Endothelial cell of umbilical vein (primary cell): Measurements from ENCODE around the gene GPR107. TPM values are rescaled to one million over a fixed set of nuclear protein-coding genes. Genes with fewer than 3 reads are reported as not detected.

ENCODE experiments used
- BruUV-seq: library from RNA; stranded (reverse); fragments of 400-500 nt; replicated peaks from 2 replicates; lab custom pipeline; 2021; lab: Mats Ljungman, UMichigan
- CTCF ChIA-PET: fragments of 300-600, 350-600 bp; sonication (Branson Sonifier 250); formaldehyde crosslinking; loops from one replicate; lab custom pipeline; 2021; ENCODE audit warnings: antibody characterized with exemption, inconsistent platforms; lab: Charles Lee
- POLR2A ChIA-PET: fragments of 300-600, 350-600 bp; sonication (Branson Sonifier 250); formaldehyde crosslinking; loops from one replicate; lab custom pipeline; 2021; ENCODE audit warnings: antibody characterized with exemption, inconsistent platforms; lab: Charles Lee
- DNase-seq: peaks from one replicate; pipeline ENCODE4 v3.0.0-alpha.2; 2011; ENCODE audit warnings: low read depth, low spot score
- FAIRE-seq: peaks from 2 replicates; lab custom pipeline; 2011; peaks lifted over from hg19 to GRCh38; lab: Jason Lieb, UNC
- H2AFZ ChIP-seq: 2 replicates; pipeline ENCODE4 v1.6.0; 2012; ENCODE audit warnings: low read depth, low read length, control low read depth, inconsistent platforms
- H3K27ac ChIP-seq: 2 replicates; pipeline ENCODE4 v1.5.1; 2011; ENCODE audit warnings: low read depth, mild to moderate bottlenecking, control low read depth, low read length, moderate library complexity; ENCODE audit not compliant: insufficient read depth
- H3K27me3 ChIP-seq, 2 experiments: 2 replicates each; pipeline versions ENCODE4 v1.6.0 to v1.6.1; 2011; ENCODE audit warnings: low read length in 2 of 2, mixed read lengths in 1 of 2; ENCODE audit not compliant: control insufficient read depth in 2 of 2, insufficient read depth in 2 of 2
- H3K36me3 ChIP-seq, 2 experiments: 2 replicates in 1 of 2; 3 replicates in 1 of 2; pipeline ENCODE4 v1.5.1; 2011; ENCODE audit warnings: low read length in 2 of 2, mild to moderate bottlenecking in 1 of 2, moderate library complexity in 1 of 2; ENCODE audit not compliant: control insufficient read depth in 2 of 2, insufficient read depth in 2 of 2; ENCODE audit errors: extremely low read depth in 1 of 2
- H3K4me1 ChIP-seq: 3 replicates; pipeline ENCODE4 v1.5.1; 2011; ENCODE audit warnings: mild to moderate bottlenecking, low read length; ENCODE audit not compliant: control insufficient read depth, insufficient read depth; ENCODE audit errors: extremely low read depth
- H3K4me2 ChIP-seq: 2 replicates; pipeline ENCODE4 v1.6.1; 2011; ENCODE audit warnings: low read length, control low read depth, mixed read lengths; ENCODE audit not compliant: insufficient read depth
- H3K4me3 ChIP-seq, 3 experiments: fragments of 200-600 bp in 1 of 3; sonication (generic), shearing (Covaris generic) in 1 of 3; replicated peaks in 1 of 3; 2 replicates each; pipeline ENCODE4 v1.5.1; 2011 to 2016; ENCODE audit warnings: control low read depth in 3 of 3, low read length in 3 of 3, mild to moderate bottlenecking in 2 of 3, inconsistent platforms in 1 of 3, low read depth in 1 of 3, moderate library complexity in 1 of 3; ENCODE audit not compliant: insufficient read depth in 1 of 3
- H3K79me2 ChIP-seq: 2 replicates; pipeline ENCODE4 v1.6.0; 2012; ENCODE audit warnings: low read length, inconsistent platforms; ENCODE audit not compliant: control insufficient read depth, insufficient read depth
- H3K9ac ChIP-seq: replicated peaks from 2 replicates; pipeline ENCODE3; 2011; ENCODE audit warnings: low read length, control low read depth; ENCODE audit not compliant: insufficient read depth; ENCODE audit errors: extremely low read depth
- H3K9me1 ChIP-seq: replicated peaks from 3 replicates; pipeline ENCODE4 v1.6.0; 2011; ENCODE audit warnings: mild to moderate bottlenecking, low read length; ENCODE audit not compliant: control insufficient read depth, insufficient read depth; ENCODE audit errors: extremely low read depth
- H3K9me3 ChIP-seq: replicated peaks from 2 replicates; pipeline ENCODE4 v1.5.1; 2012; ENCODE audit warnings: low read length, inconsistent platforms; ENCODE audit not compliant: control insufficient read depth, insufficient read depth
- H4K20me1 ChIP-seq: replicated peaks from 2 replicates; pipeline ENCODE3; 2011; ENCODE audit warnings: mild to moderate bottlenecking, low read length; ENCODE audit not compliant: control insufficient read depth, insufficient read depth; ENCODE audit errors: extremely low read depth
- CTCF ChIP-seq, 2 donors: IDR thresholded peaks; 1 replicate in 1 of 2; 2 replicates in 1 of 2; pipeline ENCODE4 v1.5.1; 2011; ENCODE audit warnings: low read length in 2 of 2, mild to moderate bottlenecking in 2 of 2, moderate library complexity in 2 of 2, control low read depth in 1 of 2, inconsistent platforms in 1 of 2, low read depth in 1 of 2; ENCODE audit not compliant: insufficient read depth in 1 of 2; ENCODE audit errors: extremely low read depth in 1 of 2
- EZH2 ChIP-seq: IDR thresholded peaks from 2 replicates; pipeline ENCODE4 v1.6.1; 2012; ENCODE audit warnings: borderline replicate concordance, low read depth, mild to moderate bottlenecking, moderate library complexity, low read length, inconsistent platforms; ENCODE audit not compliant: severe bottlenecking
- FOS ChIP-seq: IDR thresholded peaks from 2 replicates; pipeline ENCODE4 v1.6.1; 2011; ENCODE audit warnings: mild to moderate bottlenecking, low read length, moderate library complexity, borderline replicate concordance; ENCODE audit not compliant: insufficient read depth
- GATA2 ChIP-seq: IDR thresholded peaks from 2 replicates; pipeline ENCODE4 v1.7.0; 2011; ENCODE audit warnings: low read depth, mild to moderate bottlenecking, moderate library complexity, mixed read lengths, low read length; ENCODE audit not compliant: insufficient read length, insufficient read depth
- JUN ChIP-seq: IDR thresholded peaks from 2 replicates; pipeline ENCODE4 v1.6.1; 2011; ENCODE audit warnings: borderline replicate concordance, low read depth; ENCODE audit not compliant: insufficient read length, insufficient read depth
- MAX ChIP-seq: IDR thresholded peaks from 2 replicates; pipeline ENCODE4 v1.6.1; 2011; ENCODE audit not compliant: insufficient read depth, insufficient read length
- MYC ChIP-seq: IDR thresholded peaks from one replicate; pipeline ENCODE4 v1.6.1; 2011; ENCODE audit warnings: mild to moderate bottlenecking, low read depth, low read length
- POLR2A ChIP-seq: IDR thresholded peaks from 2 replicates; pipeline ENCODE4 v1.6.1; 2012; ENCODE audit warnings: low read depth, mild to moderate bottlenecking, control low read depth, low read length
- POLR2AphosphoS5 ChIP-seq: IDR thresholded peaks from 2 replicates; pipeline ENCODE4 v1.6.1; 2012; ENCODE audit warnings: low read depth, mild to moderate bottlenecking, control low read depth, low read length, moderate library complexity; ENCODE audit not compliant: insufficient read depth
- dilution Hi-C: fragments of 300-500 bp; cut with MboI; formaldehyde crosslinking; loops from one replicate; pipeline ENCODE4 v1.15.0; 2019; ENCODE audit warnings: low sequenced_read_pairs; ENCODE audit not compliant: extremely low pct_ligation_motif_present
- intact Hi-C: fragments of 100-400 bp; cut with micrococcal nuclease; formaldehyde crosslinking; loops from one replicate; pipeline ENCODE4 v1.10.0; 2022
- polyA plus RNA-seq, 4 experiments: library from polyadenylated mRNA; depleted of rRNA in 3 of 4; stranded (reverse) in 3 of 4; unstranded in 1 of 4; fragments of >200 nt; gene quantifications; 2 replicates each; pipeline versions ENCODE4 v1.2.1 to v1.2.3, GENCODE V29; 2011 to 2012; ENCODE audit warnings: missing spikeins in 1 of 4
- total RNA-seq: library from RNA; stranded (reverse); gene quantifications from 2 replicates; pipeline ENCODE4 v1.2.3, GENCODE V29; 2021

Gene GPR107
- total and polyA plus RNA-seq, 2 donors (not counting 3 experiments of a cell fraction or from before 2014, with no cell fraction given): 27.2 to 38.9 TPM

DNA sequence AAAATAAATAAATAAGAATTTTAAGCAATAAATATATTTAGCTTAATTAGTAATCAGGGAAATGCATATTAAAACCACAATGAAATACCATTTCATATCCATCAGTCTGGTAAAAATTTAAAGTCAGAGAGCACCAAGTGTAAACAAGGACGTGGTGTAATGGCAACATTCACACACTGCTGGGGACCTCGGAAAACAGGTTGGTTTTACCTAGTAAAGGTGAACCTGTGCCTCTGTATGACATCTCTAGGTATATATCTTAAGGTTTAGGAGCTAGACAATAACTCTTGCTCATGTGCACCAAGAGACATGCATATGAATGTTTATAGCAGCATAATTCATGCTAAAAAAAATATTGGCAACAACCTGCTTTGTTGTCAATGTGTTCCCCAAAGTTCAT lies 40.4 kb upstream of the GPR107 start:
- no peak overlapping the region for H3K9ac ChIP-seq
- dilution Hi-C loops (no loop called here), intact Hi-C loops (no loop called here)
- FAIRE-seq (no peak), DNase-seq (no peak)
- no TSS peak for BruUV-seq
- H3K4me3 ChIP-seq: no peak overlapping the region
- no peak for TF ChIP-seq EZH2
- no peak for TF ChIP-seq CTCF (IDR thresholded peaks at IDR 0.05; ENCODE audit: extremely low read depth in 1 of 2, insufficient read depth in 1 of 2, low read depth in 1 of 2, low read length in 2 of 2)
- no peak for TF ChIP-seq POLR2AphosphoS5
- TF ChIP-seq MAX: no peak
- no peak for TF ChIP-seq JUN
- no peak for TF ChIP-seq FOS
- no peak for TF ChIP-seq POLR2A
- TF ChIP-seq MYC: no peak
- TF ChIP-seq GATA2: no peak
- H2AFZ ChIP-seq: no peak overlapping the region
- H3K9me1 ChIP-seq: no peaks in the 10 kb centered on the region
- ChIA-PET CTCF (interaction anchor here (1.1 kb wide), 1 partner anchor 26 kb away, joined by 3 read pairs; no protein-coding TSS in a partner anchor), POLR2A (no interaction called here)
- H3K27ac ChIP-seq: no peak overlapping the region
- peaks cover 3% of the 10 kb centered on the region for H4K20me1 ChIP-seq
- H3K4me1 ChIP-seq: no peaks in the 10 kb centered on the region
- H3K27me3 ChIP-seq: no peaks in the 10 kb centered on the region
- no peak overlapping the region for H3K4me2 ChIP-seq
- H3K79me2 ChIP-seq: no peaks in the 10 kb centered on the region
- H3K9me3 ChIP-seq: no peaks in the 10 kb centered on the region
- no peaks in the 10 kb centered on the region for H3K36me3 ChIP-seq
